Ovary (tissue), 3 donors: ENCODE measurements around the gene NOC4L.

Experiments used
- EP300 ChIP-seq: sonication (generic); formaldehyde crosslinking; IDR thresholded peaks from one replicate; pipeline ENCODE4 v1.6.1; 2017; ENCODE audit warnings: antibody characterized with exemption
- POLR2A ChIP-seq: fragments of 450-650 bp; IDR thresholded peaks from one replicate; pipeline ENCODE4 v1.6.1; 2017; ENCODE audit warnings: antibody characterized with exemption, mild to moderate bottlenecking, moderate library complexity
- TF ChIP-seq, protein P1 (sequence below), 3 donors: fragments of 450-650 bp in 2 of 3; fragments of 200-600 bp in 1 of 3; IDR thresholded peaks; one replicate each; pipeline versions ENCODE4 v1.5.1 to v1.8.0; 2016 to 2022; ENCODE audit warnings: antibody characterized with exemption in 3 of 3, mild to moderate bottlenecking in 1 of 3
- donor health status: DM: no; HTN: no; CAD: no.

DNA sequence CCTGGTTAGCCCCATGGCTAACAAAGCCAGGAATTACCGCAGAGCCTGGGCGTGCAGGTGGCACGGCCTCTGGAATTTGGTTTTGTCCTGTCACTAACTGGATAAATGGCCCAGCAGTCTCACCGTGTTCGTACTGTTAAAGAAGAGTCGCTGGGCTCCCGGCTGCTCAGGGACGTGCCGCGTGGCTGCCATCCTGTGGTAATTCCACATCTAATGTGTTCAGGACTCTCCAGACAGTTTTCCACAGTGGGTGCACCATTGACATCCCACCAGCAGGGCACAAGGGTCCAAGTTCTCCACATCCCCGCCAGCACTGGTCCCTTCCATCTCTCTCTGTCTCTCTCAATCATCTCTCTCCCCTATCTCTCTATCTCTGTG lies 19.6 kb downstream of the NOC4L start:
- TF ChIP-seq, protein P1, sequence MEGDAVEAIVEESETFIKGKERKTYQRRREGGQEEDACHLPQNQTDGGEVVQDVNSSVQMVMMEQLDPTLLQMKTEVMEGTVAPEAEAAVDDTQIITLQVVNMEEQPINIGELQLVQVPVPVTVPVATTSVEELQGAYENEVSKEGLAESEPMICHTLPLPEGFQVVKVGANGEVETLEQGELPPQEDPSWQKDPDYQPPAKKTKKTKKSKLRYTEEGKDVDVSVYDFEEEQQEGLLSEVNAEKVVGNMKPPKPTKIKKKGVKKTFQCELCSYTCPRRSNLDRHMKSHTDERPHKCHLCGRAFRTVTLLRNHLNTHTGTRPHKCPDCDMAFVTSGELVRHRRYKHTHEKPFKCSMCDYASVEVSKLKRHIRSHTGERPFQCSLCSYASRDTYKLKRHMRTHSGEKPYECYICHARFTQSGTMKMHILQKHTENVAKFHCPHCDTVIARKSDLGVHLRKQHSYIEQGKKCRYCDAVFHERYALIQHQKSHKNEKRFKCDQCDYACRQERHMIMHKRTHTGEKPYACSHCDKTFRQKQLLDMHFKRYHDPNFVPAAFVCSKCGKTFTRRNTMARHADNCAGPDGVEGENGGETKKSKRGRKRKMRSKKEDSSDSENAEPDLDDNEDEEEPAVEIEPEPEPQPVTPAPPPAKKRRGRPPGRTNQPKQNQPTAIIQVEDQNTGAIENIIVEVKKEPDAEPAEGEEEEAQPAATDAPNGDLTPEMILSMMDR (IDR thresholded peaks at IDR 0.05): no peak
- no peak for TF ChIP-seq POLR2A
- TF ChIP-seq EP300: no peak
